A673 (cell line): ENCODE measurements around the gene C5.
"Not testable (repeated sequence)": the region's sequence is repeated elsewhere in the genome, so short reads cannot be mapped to it uniquely, and the experiment has no call there.

Experiments used
- EZH2 ChIP-seq: fragments of 200-600 bp; sonication (generic); IDR thresholded peaks from 2 replicates; pipeline ENCODE4 v1.6.1; 2017; ENCODE audit warnings: borderline replicate concordance, low read depth, mild to moderate bottlenecking, mixed read lengths, antibody characterized with exemption, low read length; ENCODE audit not compliant: poor library complexity, severe bottlenecking
- TF ChIP-seq, protein P1 (sequence below): fragments of 300-800, 200-600 bp; sonication (generic); conservative IDR thresholded peaks from 2 replicates; pipeline ENCODE4 v1.5.1; 2017; ENCODE audit warnings: low read depth, mild to moderate bottlenecking, antibody characterized with exemption, low read length, moderate library complexity, mixed read lengths

DNA sequence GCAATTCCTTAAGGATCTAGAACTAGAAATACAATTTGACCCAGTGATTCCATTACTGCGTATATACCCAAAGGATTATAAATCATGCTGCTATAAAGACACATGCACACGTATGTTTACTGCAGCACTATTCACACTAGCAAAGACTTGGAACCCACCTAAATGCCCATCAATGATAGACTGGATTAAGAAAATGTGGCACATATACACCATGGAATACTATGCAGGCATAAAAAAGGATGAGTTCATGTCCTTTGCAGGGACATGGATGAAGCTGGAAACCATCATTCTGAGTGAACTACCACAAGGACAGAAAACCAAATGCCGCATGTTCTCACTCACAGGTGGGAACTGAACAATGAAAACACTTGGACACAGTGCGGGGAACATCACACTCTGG, 21.8 kb downstream of the C5 start:
- TF ChIP-seq, protein P1, sequence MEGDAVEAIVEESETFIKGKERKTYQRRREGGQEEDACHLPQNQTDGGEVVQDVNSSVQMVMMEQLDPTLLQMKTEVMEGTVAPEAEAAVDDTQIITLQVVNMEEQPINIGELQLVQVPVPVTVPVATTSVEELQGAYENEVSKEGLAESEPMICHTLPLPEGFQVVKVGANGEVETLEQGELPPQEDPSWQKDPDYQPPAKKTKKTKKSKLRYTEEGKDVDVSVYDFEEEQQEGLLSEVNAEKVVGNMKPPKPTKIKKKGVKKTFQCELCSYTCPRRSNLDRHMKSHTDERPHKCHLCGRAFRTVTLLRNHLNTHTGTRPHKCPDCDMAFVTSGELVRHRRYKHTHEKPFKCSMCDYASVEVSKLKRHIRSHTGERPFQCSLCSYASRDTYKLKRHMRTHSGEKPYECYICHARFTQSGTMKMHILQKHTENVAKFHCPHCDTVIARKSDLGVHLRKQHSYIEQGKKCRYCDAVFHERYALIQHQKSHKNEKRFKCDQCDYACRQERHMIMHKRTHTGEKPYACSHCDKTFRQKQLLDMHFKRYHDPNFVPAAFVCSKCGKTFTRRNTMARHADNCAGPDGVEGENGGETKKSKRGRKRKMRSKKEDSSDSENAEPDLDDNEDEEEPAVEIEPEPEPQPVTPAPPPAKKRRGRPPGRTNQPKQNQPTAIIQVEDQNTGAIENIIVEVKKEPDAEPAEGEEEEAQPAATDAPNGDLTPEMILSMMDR = not testable (repeated sequence)
- TF ChIP-seq EZH2 = not testable (repeated sequence)
